GM21723 (cell line): Measurements from ENCODE around the gene GFM1.

ENCODE experiments used
- ATAC-seq: cut with Tn5 transposase; IDR thresholded peaks from one replicate; pipeline ENCODE4 v1.9.1; 2021; ENCODE audit warnings: mild to moderate bottlenecking, moderate library complexity; ENCODE audit not compliant: unreplicated experiment

The GFM1 gene

GRCh38 chr3:158723991-158724390 is 79.7 kb downstream of the GFM1 start:
- no peak for ATAC-seq

- ATAC-seq: no peak
Observed at GRCh38 chr3:158725348-158726011, 81.2 kb downstream of the GFM1 start.

GRCh38 chr3:158727206-158728060 is 83.1 kb downstream of the GFM1 start:
- ATAC-seq: peak; percentile 80

- ATAC-seq: no peak
Observed at GRCh38 chr3:158728061-158728377, 83.7 kb downstream of the GFM1 start.

- no peak for ATAC-seq
Observed at GRCh38 chr3:158728851-158729250, 84.5 kb downstream of the GFM1 start.

GRCh38 chr3:158731486-158731885 is 87.2 kb downstream of the GFM1 start:
- ATAC-seq: no peak

GRCh38 chr3:158731938-158732855 is 87.9 kb downstream of the GFM1 start, which contains the start of gene RARRES1:
Gene RARRES1 (minus strand): TSS chr3:158732457. CDS start chr3:158732415, 42 bp downstream.
- ATAC-seq: peak; percentile 73

- ATAC-seq: no peak
Observed at GRCh38 chr3:158732856-158733200, 88.5 kb downstream of the GFM1 start.

GRCh38 chr3:158733656-158734055 is 89.3 kb downstream of the GFM1 start:
- no peak for ATAC-seq

GRCh38 chr3:158735296-158736033 is 91.1 kb downstream of the GFM1 start:
- no peak for ATAC-seq

GRCh38 chr3:158737410-158737809 is 93.1 kb downstream of the GFM1 start:
- ATAC-seq: no peak

- no peak for ATAC-seq
Observed at GRCh38 chr3:158737976-158738615, 93.8 kb downstream of the GFM1 start.

GRCh38 chr3:158738653-158739052 is 94.3 kb downstream of the GFM1 start:
- ATAC-seq: no peak

- ATAC-seq: no peak
Observed at GRCh38 chr3:158739078-158739477, 94.8 kb downstream of the GFM1 start.

- no peak for ATAC-seq
Observed at GRCh38 chr3:158739661-158740060, 95.3 kb downstream of the GFM1 start.
